Tibial nerve (tissue), 4 donors: Measurements from ENCODE around the gene JARID2.

Experiments
- CTCF ChIP-seq, 5 experiments: fragments of 200-600 bp in 3 of 5; fragments of 450-650 bp in 2 of 5; sonication (generic) in 3 of 5; IDR thresholded peaks; one replicate each; pipeline ENCODE4 v1.5.1; 2016 to 2019; ENCODE audit warnings: antibody characterized with exemption in 5 of 5, mild to moderate bottlenecking in 3 of 5, moderate library complexity in 2 of 5
- EP300 ChIP-seq, 2 donors: sonication (generic); formaldehyde crosslinking; IDR thresholded peaks; one replicate each; pipeline ENCODE4 v1.6.1; 2017; ENCODE audit warnings: antibody characterized with exemption in 2 of 2, mild to moderate bottlenecking in 1 of 2
- POLR2A ChIP-seq, 2 donors: fragments of 450-650 bp; IDR thresholded peaks; one replicate each; pipeline ENCODE4 v1.6.1; 2017; ENCODE audit warnings: antibody characterized with exemption in 2 of 2, mild to moderate bottlenecking in 2 of 2, moderate library complexity in 2 of 2

GRCh38 chr6:15364401-15365037, 118.7 kb downstream of the JARID2 start:
- TF ChIP-seq CTCF (IDR thresholded peaks at IDR 0.05) (no peak), POLR2A (IDR thresholded peaks at IDR 0.05) (no peak), EP300 (IDR thresholded peaks at IDR 0.05) (no peak)
